Lower leg skin (tissue), 4 donors: ENCODE data around the gene LYRM9. TPM values are rescaled to one million over a fixed set of nuclear protein-coding genes. Genes with fewer than 3 reads are reported as not detected.

ENCODE experiments used
- DNase-seq, 2 donors: peaks; one replicate each; pipeline ENCODE4 v3.0.0-alpha.2; 2019; ENCODE audit warnings: low spot score in 2 of 2
- H3K4me3 ChIP-seq: fragments of 200-600 bp; sonication (generic); 2 replicates; pipeline ENCODE4 v1.5.1; 2017; ENCODE audit warnings: mild to moderate bottlenecking, low read depth; ENCODE audit not compliant: poor library complexity, severe bottlenecking
- CTCF ChIP-seq, 3 donors: fragments of 450-650 bp; IDR thresholded peaks; one replicate each; pipeline ENCODE4 v1.5.1; 2016; ENCODE audit warnings: antibody characterized with exemption in 3 of 3, mild to moderate bottlenecking in 3 of 3, moderate library complexity in 2 of 3
- POLR2A ChIP-seq, 2 donors: fragments of 450-650 bp; IDR thresholded peaks; one replicate each; pipeline ENCODE4 v1.6.1; 2016 to 2017; ENCODE audit warnings: antibody characterized with exemption in 2 of 2, mild to moderate bottlenecking in 1 of 2, moderate library complexity in 1 of 2
- WGBS, 2 donors: methylation state at CpG; one replicate each; pipeline ENCODE4 v1.1.5; 2018; 5-methylcytosine and 5-hydroxymethylcytosine counted together
- intact Hi-C: fragments of 100-400 bp; cut with DNase I; formaldehyde crosslinking; loops from one replicate; pipeline ENCODE4 v1.15.0; 2023; ENCODE audit warnings: low total_unique reads
- total RNA-seq, 4 donors: library from RNA; depleted of rRNA; stranded (reverse); fragments of >200 nt; gene quantifications; one replicate each; pipeline ENCODE4 v1.1.0, GENCODE V29; 2016

Gene LYRM9
- total RNA-seq, 4 donors from 2014 or later, result 5.5 to 23.4 (median 22.8) TPM

- 62 to 70% methylated on average over 5 of the region's 5 CpGs for WGBS, 2 donors
- H3K4me3 ChIP-seq, result no peak overlapping the region
- no peak for DNase-seq
- TF ChIP-seq CTCF (IDR thresholded peaks at IDR 0.05) (no peak), POLR2A (IDR thresholded peaks at IDR 0.05) (no peak)
- intact Hi-C loops, result no loop called here
Observed at GRCh38 chr17:27904534-27905446, 11.6 kb upstream of the LYRM9 start.

- DNase-seq, result no peak
- no peak for TF ChIP-seq CTCF (IDR thresholded peaks at IDR 0.05)
- TF ChIP-seq POLR2A (IDR thresholded peaks at IDR 0.05), result no peak
- H3K4me3 ChIP-seq, result no peak overlapping the region
- intact Hi-C loops, result no loop called here
- WGBS, 2 donors, result 35 to 40% methylated on average over 1 of the region's 1 CpG
Observed at GRCh38 chr17:27904114-27904513, 10.9 kb upstream of the LYRM9 start.

GRCh38 chr17:27899525-27899924 is 6.4 kb upstream of the LYRM9 start:
- intact Hi-C loops, result no loop called here
- TF ChIP-seq POLR2A (IDR thresholded peaks at IDR 0.05) (no peak), CTCF (IDR thresholded peaks at IDR 0.05) (no peak)
- no peak overlapping the region for H3K4me3 ChIP-seq
- DNase-seq, result no peak
- WGBS, 2 donors, result 63 to 77% methylated on average over 3 of the region's 3 CpGs

- TF ChIP-seq CTCF (IDR thresholded peaks at IDR 0.05) (no peak), POLR2A (IDR thresholded peaks at IDR 0.05) (no peak)
- intact Hi-C loops, result no loop called here
- DNase-seq, result no peak
- no peak overlapping the region for H3K4me3 ChIP-seq
Observed at GRCh38 chr17:27898096-27898495, 4.9 kb upstream of the LYRM9 start.

GRCh38 chr17:27896701-27897100 is 3.5 kb upstream of the LYRM9 start:
- intact Hi-C loops, result no loop called here
- H3K4me3 ChIP-seq, result no peak overlapping the region

More at GRCh38 chr17:27896701-27897100, 3.5 kb upstream of the LYRM9 start:
- 87 to 88% methylated on average over 7 of the region's 7 CpGs for WGBS, 2 donors
- TF ChIP-seq POLR2A (IDR thresholded peaks at IDR 0.05) (no peak), CTCF (IDR thresholded peaks at IDR 0.05) (no peak)
- DNase-seq, result peak in 1 of 2 donors; percentile 68
